Measurements from ENCODE around the gene RNU4-1.
"Not testable (repeated sequence)": the region's sequence is repeated elsewhere in the genome, so short reads cannot be mapped to it uniquely, and the experiment has no call there.

The RNU4-1 gene

DNA sequence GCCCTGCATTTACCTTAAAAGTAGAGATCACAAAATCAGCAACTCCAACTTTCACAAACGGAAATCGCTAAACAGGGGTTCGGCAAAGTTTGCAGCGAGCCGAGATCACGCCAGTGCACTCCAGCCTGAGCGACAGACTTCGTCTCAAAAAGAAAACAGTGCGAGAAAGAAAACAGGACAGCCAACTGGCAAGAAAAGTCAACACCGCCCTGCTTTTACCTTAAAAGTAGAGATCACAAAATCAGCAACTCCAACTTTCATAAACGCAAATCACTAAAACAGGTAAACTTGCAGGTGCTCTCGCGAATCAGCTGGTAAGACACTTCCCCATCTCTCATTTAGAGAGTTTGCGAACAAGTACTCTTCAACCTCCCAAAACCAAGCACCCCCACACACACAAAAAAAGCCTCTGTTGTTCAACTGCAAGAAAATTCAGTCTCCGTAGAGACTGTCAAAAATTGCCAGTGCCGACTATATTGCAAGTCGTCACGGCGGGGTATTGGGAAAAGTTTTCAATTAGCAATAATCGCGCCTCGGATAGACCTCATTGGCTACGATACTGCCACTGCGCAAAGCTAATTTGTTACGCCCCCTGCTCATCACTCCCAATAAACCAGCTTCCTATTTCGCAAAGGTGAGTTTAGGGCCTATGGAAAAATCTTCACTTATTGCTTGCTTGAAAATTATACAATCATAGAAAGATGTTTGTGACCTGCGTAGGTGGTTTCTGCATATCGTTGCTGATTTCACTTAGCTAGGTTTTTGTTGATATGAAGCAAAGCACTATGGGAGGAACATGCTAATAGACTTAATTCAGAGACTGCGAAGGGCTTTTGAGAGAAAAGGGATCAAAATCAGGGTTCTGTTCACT, at the start of gene RNU4-1:
TSS of gene RNU4-1 (minus strand) at position 577 of the 871 bp plus-strand sequence.
- no peaks in the 10 kb centered on the region for H3K9me3 Mint-ChIP-seq
- peak; percentile 81 for DNase-seq (ENCODE audit: low spot score)
- H3K4me1 Mint-ChIP-seq (ENCODE audit: low read depth) = peaks cover 5% of the 10 kb centered on the region
- no peaks in the 10 kb centered on the region for H3K36me3 Mint-ChIP-seq (ENCODE audit: low read depth)
- peaks cover 12% of the 10 kb centered on the region for H3K27me3 Mint-ChIP-seq (ENCODE audit: low read depth)
- no peak within 1 kb of the TSS for H3K27ac Mint-ChIP-seq
- no peak within 1 kb of the TSS for H3K4me3 Mint-ChIP-seq

DNA sequence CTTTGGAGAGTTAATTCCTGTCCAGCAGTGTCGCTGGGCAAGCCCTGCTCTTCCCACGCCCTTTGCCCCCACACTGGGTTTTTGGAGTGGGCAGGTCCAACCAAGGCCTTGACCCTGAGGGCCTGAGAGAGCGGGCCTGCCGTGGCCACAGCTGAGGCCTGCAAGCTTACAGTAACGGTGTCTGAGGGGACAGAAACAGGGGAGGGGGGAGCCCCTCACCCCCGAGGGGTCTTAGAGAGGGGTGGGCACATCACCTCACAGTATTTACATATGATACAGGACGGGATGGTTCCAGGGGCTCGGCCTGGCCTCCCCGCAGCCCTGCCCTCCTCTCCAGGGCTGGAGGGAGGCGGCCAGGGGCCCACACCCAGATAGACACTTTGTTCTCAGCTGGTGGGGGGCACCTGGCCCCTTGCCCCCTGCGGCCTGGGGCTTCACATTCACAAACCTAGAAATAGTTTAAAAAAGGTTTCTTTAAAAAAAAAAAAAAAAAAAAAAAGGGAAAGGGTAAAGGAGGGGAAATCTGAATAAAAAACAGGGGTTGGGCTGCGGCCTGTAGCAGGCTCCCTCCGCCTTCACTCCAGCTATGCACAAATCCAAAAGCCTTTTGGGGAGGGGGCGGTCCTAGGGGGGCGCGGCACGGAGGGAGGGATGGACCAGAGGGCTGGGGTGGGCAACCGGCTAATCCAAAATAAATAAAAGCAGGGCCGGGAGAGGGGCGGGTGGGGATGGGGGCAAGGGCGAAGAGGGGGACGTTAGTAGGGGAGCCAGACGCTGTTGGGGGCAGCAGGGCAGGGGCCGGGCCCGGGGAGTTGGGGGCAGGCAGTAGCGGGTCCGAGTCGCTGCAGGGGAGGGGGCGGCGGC, 49.4 kb upstream of the RNU4-1 start:
- H3K4me3 Mint-ChIP-seq = no peak overlapping the region
- peaks cover 9% of the 10 kb centered on the region for H3K9me3 Mint-ChIP-seq
- peaks cover 2% of the 10 kb centered on the region for H3K36me3 Mint-ChIP-seq (ENCODE audit: low read depth)
- DNase-seq (ENCODE audit: low spot score) = no peak
- peaks cover 5% of the 10 kb centered on the region for H3K27me3 Mint-ChIP-seq (ENCODE audit: low read depth)
- H3K27ac Mint-ChIP-seq = no peak overlapping the region
- no peaks in the 10 kb centered on the region for H3K4me1 Mint-ChIP-seq (ENCODE audit: low read depth)

DNA sequence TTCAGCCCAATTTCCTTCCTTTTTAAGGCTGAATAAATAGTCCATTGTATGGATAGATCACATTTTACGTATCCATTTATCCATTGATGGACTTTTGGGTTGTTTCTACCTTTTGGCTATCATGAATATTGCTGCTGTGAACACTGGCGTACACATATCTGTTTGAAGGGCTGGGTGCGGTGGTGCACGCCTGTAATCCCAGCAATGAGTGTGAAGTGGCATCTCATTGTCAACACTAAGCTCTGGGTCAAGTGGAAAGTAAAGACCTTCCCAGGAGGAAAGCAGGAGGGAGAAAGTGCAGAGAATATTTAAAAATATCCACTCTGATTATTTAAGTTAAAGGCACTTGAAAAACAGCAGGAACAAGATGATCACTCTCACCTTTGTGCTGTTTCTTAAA, 46.2 kb upstream of the RNU4-1 start:
- Mint-ChIP-seq H3K4me3 (no peak overlapping the region), H3K36me3 (ENCODE audit: low read depth) (peaks cover 6% of the 10 kb centered on the region), H3K27ac (no peak overlapping the region), H3K9me3 (peaks cover 18% of the 10 kb centered on the region), H3K4me1 (ENCODE audit: low read depth) (no peaks in the 10 kb centered on the region), H3K27me3 (ENCODE audit: low read depth) (peaks cover 5% of the 10 kb centered on the region)
- DNase-seq (ENCODE audit: low spot score) = no peak

DNA sequence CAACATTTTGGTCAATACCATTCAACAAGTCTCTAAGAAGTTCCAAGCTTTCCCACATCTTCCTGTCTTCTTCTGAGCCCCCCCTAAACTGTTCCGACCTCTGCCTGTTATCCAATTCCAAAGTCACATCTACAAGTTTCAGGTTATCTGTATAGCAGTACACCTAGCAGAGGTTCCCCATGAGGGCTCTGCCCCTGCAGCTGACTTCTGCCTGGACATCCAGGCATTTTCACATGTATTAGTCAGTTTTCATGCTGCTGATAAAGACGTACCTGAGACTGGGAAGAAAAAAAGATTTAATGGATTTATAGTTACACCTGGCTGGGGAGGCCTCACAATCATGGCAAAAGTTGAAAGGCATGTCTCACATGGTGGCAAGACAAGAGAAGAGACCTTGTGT, 44.7 kb upstream of the RNU4-1 start:
- Mint-ChIP-seq H3K27me3 (ENCODE audit: low read depth) (peaks cover 5% of the 10 kb centered on the region), H3K4me3 (no peak overlapping the region), H3K27ac (no peak overlapping the region), H3K9me3 (peaks cover 18% of the 10 kb centered on the region), H3K36me3 (ENCODE audit: low read depth) (peaks cover 6% of the 10 kb centered on the region), H3K4me1 (ENCODE audit: low read depth) (no peaks in the 10 kb centered on the region)
- DNase-seq (ENCODE audit: low spot score) = no peak

DNA sequence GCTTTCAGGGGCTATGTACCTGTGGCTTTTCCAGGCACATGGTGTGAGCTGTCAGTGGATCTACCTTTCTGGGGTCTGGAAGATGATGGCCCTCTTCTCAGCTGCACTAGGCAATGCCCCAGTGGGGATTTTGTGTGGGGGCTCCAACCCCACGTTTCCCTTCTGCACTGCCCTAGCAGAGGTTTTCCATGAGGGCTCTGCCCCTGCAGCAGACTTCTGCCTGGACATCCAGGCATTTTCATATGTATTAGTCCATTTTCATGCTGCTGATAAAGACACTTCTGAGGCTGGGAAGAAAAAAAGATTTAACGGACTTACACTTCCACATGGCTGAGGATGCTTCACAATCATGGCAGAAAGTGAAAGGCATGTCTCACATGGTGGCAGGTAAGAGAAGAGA, 43.4 kb upstream of the RNU4-1 start:
- H3K9me3 Mint-ChIP-seq = peaks cover 18% of the 10 kb centered on the region
- not testable (repeated sequence) for H3K36me3 Mint-ChIP-seq (ENCODE audit: low read depth)

DNA sequence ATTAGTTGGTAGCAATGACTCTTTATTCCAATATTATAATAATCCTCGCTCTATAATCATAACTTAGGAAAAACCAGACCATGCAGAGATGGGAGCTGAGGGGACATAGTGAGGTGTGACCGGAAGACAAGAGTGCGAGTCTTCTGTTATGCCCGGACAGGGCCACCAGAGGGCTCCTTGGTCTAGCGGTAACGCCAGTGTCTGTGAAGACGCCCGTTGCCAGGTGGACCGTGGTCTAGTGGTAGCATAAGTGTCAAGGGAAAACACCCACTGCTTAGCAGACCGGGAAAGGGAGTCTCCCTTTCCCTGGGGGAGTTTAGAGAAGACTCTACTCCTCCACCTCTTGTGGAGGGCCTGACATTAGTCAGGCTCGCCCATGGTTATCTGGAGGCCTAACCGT, 42.4 kb upstream of the RNU4-1 start:
- peaks cover 18% of the 10 kb centered on the region for H3K9me3 Mint-ChIP-seq
- H3K4me1 Mint-ChIP-seq (ENCODE audit: low read depth); H3K27ac Mint-ChIP-seq; H3K36me3 Mint-ChIP-seq (ENCODE audit: low read depth); H3K27me3 Mint-ChIP-seq (ENCODE audit: low read depth); H3K4me3 Mint-ChIP-seq: not testable (repeated sequence)
- DNase-seq (ENCODE audit: low spot score) = peak; percentile 27

More for the DNA sequence above, 43.4 kb upstream of the RNU4-1 start:
- not testable (repeated sequence) for H3K4me1 Mint-ChIP-seq (ENCODE audit: low read depth); H3K27ac Mint-ChIP-seq; H3K27me3 Mint-ChIP-seq (ENCODE audit: low read depth); DNase-seq (ENCODE audit: low spot score); H3K4me3 Mint-ChIP-seq

DNA sequence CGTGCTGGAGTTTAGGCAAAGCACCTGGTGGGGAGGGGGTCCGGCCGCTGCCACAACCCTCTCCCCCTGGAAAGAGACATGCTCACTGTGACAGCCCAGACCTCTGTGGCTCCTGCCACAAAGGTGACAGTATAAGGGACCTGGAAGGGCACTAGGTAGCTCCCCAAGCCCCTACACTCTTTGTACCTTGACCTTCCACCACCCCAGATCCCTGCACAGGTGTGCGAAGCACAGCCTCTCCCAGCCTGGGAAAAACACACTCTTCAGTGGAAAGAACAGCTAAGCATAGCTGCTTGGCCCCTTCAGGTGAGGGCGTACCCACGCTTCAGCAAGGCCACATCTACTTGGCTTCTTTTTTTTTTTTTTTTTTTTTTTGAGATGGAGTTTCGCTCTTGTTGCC, 39.5 kb upstream of the RNU4-1 start:
- Mint-ChIP-seq H3K27me3 (ENCODE audit: low read depth) (peaks cover 3% of the 10 kb centered on the region), H3K9me3 (peaks cover 11% of the 10 kb centered on the region), H3K4me1 (ENCODE audit: low read depth) (no peaks in the 10 kb centered on the region), H3K4me3 (no peak overlapping the region), H3K27ac (no peak overlapping the region), H3K36me3 (ENCODE audit: low read depth) (peaks cover 4% of the 10 kb centered on the region)
- no peak for DNase-seq (ENCODE audit: low spot score)

DNA sequence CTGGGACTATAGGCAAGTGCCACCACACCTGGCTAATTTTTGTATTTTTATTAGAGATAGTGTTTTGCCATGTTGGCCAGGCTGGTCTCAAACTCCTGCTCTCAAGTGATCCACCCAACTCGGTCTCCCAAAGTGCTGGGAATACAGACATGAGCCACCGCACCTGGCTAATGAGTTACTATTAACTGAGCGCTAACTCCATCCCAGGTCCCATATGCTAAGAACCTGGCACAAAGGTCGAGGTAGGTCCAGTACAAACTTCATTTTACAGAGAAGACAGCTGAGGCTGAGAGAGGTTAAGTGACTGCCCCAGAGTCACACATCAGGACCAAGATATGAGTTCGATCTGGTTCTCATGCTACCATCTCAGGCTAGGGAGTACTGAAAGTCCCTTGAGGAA, 39.0 kb upstream of the RNU4-1 start:
- H3K9me3 Mint-ChIP-seq = peaks cover 7% of the 10 kb centered on the region
- peaks cover 3% of the 10 kb centered on the region for H3K27me3 Mint-ChIP-seq (ENCODE audit: low read depth)

DNA sequence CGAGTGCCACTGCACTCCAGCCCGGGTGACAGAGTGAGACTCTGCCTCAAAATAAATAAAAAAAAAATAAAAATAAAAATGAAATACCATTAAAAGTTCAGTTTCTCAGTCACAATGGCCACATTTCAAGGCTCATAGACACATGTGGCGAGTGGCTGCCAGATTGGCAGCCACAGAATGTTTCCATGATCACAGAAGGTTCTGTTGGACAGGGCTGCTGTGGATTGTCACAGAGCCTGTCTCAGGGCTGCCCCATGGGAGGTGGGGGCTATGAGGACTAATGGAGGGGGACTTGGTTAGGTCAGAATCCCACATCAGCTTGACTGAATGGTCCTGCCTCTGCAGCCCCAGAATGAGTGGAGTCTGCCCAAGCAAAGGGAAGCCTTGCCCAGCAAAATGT, 38.4 kb upstream of the RNU4-1 start:
- no peak overlapping the region for H3K4me3 Mint-ChIP-seq
- H3K9me3 Mint-ChIP-seq = peaks cover 7% of the 10 kb centered on the region
- no peaks in the 10 kb centered on the region for H3K4me1 Mint-ChIP-seq (ENCODE audit: low read depth)
- peaks cover under 1% of the 10 kb centered on the region for H3K36me3 Mint-ChIP-seq (ENCODE audit: low read depth)
- peaks cover 3% of the 10 kb centered on the region for H3K27me3 Mint-ChIP-seq (ENCODE audit: low read depth)
- no peak overlapping the region for H3K27ac Mint-ChIP-seq
- DNase-seq (ENCODE audit: low spot score) = no peak

More for the DNA sequence above, 39.0 kb upstream of the RNU4-1 start:
- no peak for DNase-seq (ENCODE audit: low spot score)
- H3K36me3 Mint-ChIP-seq (ENCODE audit: low read depth) = peaks cover 4% of the 10 kb centered on the region
- no peak overlapping the region for H3K27ac Mint-ChIP-seq
- no peak overlapping the region for H3K4me3 Mint-ChIP-seq
- H3K4me1 Mint-ChIP-seq (ENCODE audit: low read depth) = no peaks in the 10 kb centered on the region

DNA sequence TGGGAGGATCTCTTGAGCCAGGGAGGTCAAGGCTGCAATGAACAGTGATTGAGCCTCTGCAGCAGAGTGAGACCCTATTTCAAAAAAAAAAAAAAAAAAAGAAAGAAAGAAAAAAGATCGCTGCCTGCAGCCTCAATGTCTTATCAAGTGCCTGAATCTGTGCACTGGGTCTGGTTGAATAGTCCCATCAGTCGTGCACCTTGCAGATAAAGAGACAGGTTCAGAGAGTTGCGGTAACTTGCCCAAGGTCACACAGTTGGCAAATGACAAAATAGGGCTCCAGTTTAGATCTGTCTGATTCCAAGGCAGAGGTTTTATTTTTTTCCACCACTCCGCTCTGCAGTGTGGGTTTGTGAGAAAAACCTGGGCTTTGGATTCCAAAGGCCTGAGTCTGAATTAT, 35.2 kb upstream of the RNU4-1 start:
- no peaks in the 10 kb centered on the region for H3K9me3 Mint-ChIP-seq
- no peaks in the 10 kb centered on the region for H3K36me3 Mint-ChIP-seq (ENCODE audit: low read depth)
- no peak for DNase-seq (ENCODE audit: low spot score)
- H3K4me3 Mint-ChIP-seq = no peak overlapping the region
- peaks cover 5% of the 10 kb centered on the region for H3K4me1 Mint-ChIP-seq (ENCODE audit: low read depth)
- no peak overlapping the region for H3K27ac Mint-ChIP-seq
- peaks cover 3% of the 10 kb centered on the region for H3K27me3 Mint-ChIP-seq (ENCODE audit: low read depth)

DNA sequence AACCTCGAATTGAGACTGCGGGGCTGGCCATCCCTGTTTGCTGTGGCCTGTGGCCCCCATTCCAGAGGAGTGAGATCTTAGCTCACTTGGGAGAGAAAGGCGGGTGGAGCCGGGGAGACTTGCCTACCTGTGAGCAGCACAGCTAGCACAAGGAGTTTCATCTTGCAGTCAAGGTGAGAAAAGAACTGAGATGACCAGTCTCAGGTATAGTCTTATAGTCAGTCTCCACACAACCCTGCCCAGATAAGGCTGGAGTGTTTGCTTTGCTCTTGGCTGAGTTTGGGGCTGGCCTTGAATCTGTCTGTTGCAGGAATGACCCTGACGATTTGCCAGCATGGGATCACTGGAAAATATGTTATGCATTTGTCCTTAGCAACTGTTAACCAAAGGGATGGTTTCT, 34.6 kb upstream of the RNU4-1 start, which contains the start of gene PLA2G1B:
TSS of gene PLA2G1B (minus strand) at position 187 of the 400 bp plus-strand sequence. CDS start at position 161, 26 bp downstream.
- H3K27ac Mint-ChIP-seq = no peak within 1 kb of the TSS
- no peaks in the 10 kb centered on the region for H3K9me3 Mint-ChIP-seq
- H3K4me1 Mint-ChIP-seq (ENCODE audit: low read depth) = peaks cover 5% of the 10 kb centered on the region
- no peak within 1 kb of the TSS for H3K4me3 Mint-ChIP-seq
- H3K27me3 Mint-ChIP-seq (ENCODE audit: low read depth) = peaks cover 3% of the 10 kb centered on the region
- DNase-seq (ENCODE audit: low spot score) = no peak
- H3K36me3 Mint-ChIP-seq (ENCODE audit: low read depth) = no peaks in the 10 kb centered on the region

DNA sequence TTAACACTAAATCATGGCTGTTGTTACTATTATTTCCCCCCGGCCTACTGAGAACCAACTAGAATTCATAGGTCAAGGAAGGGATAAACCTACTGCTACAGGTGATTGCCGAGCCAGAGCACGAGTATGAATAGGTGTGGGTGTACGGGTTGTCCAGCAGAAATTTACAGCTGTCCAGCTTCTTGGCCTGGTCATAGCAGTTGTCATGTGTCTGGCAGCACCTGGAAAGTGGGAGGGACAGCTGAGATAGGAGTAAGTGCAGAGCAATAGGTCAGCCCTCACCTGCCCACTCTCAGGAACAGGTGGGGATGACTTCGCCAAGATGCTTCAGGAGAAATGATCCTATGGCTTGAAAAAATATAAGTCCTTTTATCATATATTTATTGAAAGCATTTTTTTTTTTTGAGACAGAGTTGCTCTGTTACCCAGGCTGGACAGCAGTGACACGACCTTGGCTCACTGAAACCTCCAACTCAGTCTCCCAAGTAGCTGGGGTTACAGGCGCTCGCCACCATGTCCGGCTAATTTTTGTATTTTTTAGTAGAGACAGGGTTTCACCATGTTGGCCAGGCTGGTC, 31.9 kb upstream of the RNU4-1 start:
- Mint-ChIP-seq H3K36me3 (ENCODE audit: low read depth) (no peaks in the 10 kb centered on the region), H3K9me3 (no peaks in the 10 kb centered on the region), H3K27me3 (ENCODE audit: low read depth) (peaks cover 3% of the 10 kb centered on the region), H3K4me3 (no peak overlapping the region), H3K4me1 (ENCODE audit: low read depth) (peaks cover 5% of the 10 kb centered on the region), H3K27ac (no peak overlapping the region)
- DNase-seq (ENCODE audit: low spot score) = no peak

DNA sequence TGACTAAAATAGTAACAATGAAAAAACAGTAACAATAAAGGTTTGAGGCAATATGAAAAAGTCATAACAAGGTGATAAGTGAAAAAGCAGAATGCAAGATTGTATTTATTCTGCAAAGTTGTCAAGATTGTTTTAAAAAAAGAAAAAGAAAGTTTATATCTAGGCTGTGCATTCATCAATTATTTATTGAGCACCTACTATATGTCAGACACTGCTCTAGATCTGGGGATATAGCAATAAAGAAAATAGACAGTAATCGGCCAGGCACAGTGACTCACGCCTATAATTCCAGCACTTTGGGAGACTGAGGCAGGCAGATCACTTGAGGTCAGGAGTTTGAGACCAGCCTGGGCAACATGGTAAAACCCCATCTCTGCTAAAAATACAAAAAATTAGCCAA, 30.7 kb upstream of the RNU4-1 start:
- DNase-seq (ENCODE audit: low spot score) = no peak
- H3K27ac Mint-ChIP-seq = no peak overlapping the region
- H3K4me3 Mint-ChIP-seq = no peak overlapping the region
- peaks cover 5% of the 10 kb centered on the region for H3K4me1 Mint-ChIP-seq (ENCODE audit: low read depth)
- H3K27me3 Mint-ChIP-seq (ENCODE audit: low read depth) = peaks cover 3% of the 10 kb centered on the region
- H3K9me3 Mint-ChIP-seq = no peaks in the 10 kb centered on the region
- H3K36me3 Mint-ChIP-seq (ENCODE audit: low read depth) = no peaks in the 10 kb centered on the region

Data from T-helper 2 cell treated with Interferon-gamma antibody and Interleukin-4, amounts not matched to agents 5 μg/mL and 100 μg/mL, for 36 hours (primary cell).